Measurements from ENCODE around the gene DICER1.
"Not testable (repeated sequence)": the region's sequence is repeated elsewhere in the genome, so short reads cannot be mapped to it uniquely, and the experiment has no call there.

Gene DICER1

GRCh38 chr14:95183532-95184412 lies 26.4 kb upstream of the DICER1 start:
- no peak for DNase-seq

- no peak for DNase-seq
Measured at GRCh38 chr14:95183082-95183481, 25.8 kb upstream of the DICER1 start.

DNA sequence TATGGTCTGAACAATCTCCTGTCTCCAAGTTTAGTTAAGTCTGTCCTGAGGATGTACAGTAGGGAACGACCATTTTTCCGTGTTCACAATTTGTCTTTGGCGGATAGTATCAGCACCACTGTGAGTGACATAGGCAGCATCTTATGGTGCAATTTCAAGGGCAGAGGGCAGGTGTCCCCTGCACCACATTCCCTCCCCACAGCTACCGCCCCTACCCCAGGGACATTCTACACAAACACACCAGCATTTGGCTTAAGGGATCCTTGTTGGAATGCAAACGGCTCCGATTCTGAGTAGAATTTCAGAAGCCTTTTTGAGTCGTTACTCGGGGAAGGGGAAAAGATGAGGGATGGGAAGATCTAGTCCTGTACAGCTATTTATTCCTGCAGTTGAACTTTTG lies 25.1 kb upstream of the DICER1 start:
- DNase-seq = no peak

GRCh38 chr14:95180966-95181741 lies 23.8 kb upstream of the DICER1 start:
- no peak for DNase-seq

GRCh38 chr14:95175670-95176069 lies 18.3 kb upstream of the DICER1 start:
- DNase-seq = not testable (repeated sequence)

GRCh38 chr14:95174184-95174792 lies 17.0 kb upstream of the DICER1 start:
- DNase-seq = peak; percentile 45

- DNase-seq = peak; percentile 43
Measured at GRCh38 chr14:95173518-95173917, 16.2 kb upstream of the DICER1 start.

- DNase-seq = no peak
Measured at GRCh38 chr14:95167177-95167576, 9.8 kb upstream of the DICER1 start.

- no peak for DNase-seq
Measured at GRCh38 chr14:95165517-95165916, 8.2 kb upstream of the DICER1 start.

GRCh38 chr14:95164506-95164905 lies 7.2 kb upstream of the DICER1 start:
- no peak for DNase-seq

GRCh38 chr14:95163666-95164065 lies 6.3 kb upstream of the DICER1 start:
- peak; percentile 84 for DNase-seq

DNA sequence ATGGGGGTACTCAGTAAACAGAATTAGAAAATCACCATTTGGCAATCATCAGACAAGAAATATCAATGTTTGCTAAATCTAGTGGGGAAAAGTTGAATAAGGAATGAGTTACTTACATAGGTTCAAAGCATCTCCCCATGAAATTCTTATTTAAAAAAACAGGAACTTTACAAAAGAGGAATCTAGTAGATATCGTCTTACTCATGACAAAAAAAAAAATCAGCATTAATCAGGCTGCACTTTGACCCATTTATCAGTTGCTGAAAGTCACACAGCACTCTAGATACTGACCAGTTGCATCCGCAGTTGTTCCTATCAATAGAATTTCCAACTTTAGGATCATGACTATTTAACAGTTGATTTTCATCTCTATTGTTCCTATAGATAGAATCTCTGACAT lies 5.8 kb upstream of the DICER1 start:
- peak; percentile 15 for DNase-seq

DNA sequence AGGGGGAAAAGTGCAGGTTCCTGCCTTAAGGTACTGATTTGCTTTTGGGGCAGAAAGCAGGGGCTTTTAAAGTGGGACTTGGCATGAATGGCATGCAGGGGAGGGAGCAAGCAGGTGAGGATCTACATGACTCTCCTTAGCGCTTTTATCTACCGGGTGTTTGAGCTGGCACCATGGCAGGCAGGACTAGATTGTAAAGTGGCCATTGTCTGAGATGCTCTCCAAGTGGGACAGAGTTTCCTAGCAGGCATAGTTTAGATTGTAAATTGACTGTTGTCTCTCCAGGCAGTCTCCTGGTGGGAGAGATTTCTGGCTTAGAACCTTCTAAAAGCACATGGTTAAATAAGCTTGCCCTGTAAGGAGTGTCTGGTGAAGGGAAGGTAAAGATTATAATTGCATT lies 5.3 kb upstream of the DICER1 start:
- DNase-seq = no peak

- no peak for DNase-seq
Measured at GRCh38 chr14:95157048-95157326, 342 bp downstream of the DICER1 start.

DNA sequence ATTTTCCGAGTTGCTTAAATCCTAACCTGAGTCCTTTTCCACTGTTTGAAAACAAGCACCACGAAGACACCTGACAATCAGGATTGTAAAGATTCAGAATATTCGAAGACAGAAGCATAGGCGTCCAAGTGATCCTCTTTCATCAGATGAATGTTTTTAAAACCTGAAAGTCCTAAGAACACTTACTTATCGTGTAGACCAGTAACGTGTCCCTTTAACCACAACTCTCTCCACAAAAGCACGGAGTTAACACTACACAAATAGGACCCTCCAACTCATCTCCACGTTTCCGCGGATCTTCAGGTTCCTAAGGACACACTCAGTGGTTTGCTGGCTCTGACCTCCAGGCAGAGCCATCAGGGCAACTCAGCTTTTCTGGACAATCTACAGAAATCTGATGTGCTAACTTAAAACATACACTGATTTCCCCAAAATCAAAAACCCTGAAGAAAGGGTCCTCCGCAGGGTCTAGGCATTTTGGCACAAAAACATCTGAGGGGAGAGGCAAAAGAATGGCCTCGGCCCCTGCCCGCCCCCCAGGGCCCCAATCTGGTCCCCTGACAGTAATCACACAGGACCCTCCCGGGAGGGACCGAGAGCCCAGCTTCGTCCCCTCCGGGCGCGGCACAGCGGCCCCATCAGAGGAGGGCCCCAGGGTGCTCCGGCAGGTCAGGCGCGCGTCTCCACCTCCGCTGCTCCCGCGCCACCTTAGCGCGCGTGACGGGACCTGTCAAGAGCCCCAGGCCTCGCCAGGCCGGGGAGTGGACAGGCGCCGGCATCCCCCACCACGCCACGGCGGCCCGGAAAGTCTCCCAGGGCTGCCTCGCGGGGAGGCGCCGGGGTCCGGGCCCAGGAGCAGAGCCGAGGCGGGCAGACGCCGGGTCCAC lies 925 bp downstream of the DICER1 start:
- DNase-seq = peak; percentile 64

DNA sequence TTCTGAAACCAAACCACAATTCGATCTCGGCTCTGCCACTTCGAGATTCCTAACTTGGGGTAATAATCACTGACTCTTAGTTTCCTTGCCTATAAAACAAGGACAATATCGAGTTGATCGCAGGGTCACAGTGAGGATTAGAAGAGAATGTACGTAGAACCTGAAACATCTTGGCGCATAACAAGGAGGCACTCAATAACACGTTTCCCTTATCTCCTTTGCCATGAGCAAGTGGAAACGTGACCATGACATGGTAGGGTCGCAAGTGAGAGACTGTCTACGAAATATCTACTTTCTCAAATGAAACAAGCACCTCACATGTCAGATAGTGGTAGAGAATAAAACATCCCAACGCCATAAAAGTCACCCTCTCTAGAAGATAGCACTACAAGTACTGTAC lies 2.3 kb downstream of the DICER1 start:
- peak; percentile 66 for DNase-seq

DNA sequence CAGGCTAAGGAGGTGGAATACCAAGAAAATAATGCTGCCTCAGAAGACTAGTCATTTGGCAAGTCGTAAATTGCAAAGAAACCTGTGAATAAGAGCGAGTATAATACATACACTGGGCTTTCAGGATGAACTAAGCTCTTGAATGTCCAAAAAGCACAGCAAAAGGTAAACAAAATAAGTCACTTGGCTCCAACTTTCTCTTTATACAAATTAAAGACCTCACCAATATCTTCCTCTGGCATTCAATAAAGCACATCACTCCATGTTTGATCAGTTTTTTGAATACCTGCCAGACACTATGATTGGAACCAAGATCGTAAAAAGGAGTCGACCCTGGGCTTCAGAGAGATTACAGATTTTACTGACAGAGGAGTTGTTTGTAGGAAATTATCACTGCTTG lies 3.5 kb downstream of the DICER1 start:
- DNase-seq = no peak

GRCh38 chr14:95151561-95151960 lies 5.8 kb downstream of the DICER1 start:
- DNase-seq = no peak

DNA sequence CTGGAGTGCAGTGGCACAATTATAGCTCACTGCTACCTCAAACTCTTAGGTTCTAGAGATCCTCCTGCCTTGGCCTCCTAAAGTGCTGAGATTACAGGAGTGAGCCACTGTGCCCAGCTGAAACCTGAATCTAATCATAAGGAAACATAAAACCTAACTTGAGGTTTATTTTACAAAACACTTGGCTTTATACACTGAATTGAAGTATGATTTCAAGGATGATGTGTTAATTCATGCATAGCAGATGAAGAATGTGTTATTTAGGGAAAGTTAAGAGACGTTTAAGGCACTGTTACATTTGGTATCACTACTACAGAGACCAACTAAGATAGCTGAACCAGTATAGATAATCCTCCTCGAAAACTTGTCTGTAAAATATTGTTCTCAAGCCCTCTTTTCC lies 6.4 kb downstream of the DICER1 start:
- no peak for DNase-seq

DNA sequence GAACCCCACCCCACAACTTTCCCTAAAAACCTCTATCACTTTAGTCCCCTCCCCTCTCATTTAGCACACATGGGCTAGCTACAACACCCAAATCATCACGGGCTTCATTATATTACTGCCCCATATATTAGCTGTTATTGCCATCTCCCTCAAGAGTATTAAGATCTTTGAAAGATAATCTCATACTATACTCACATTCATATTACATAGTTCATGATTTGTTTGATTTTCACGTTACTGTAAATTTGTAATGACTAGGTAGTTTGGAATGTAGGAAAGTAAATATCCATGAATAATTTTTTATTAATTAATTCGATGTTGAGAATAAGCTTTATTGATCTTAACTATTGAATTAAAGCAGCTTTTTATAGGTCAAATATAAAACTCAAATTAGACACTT lies 7.9 kb downstream of the DICER1 start:
- DNase-seq = no peak

GRCh38 chr14:95147597-95147996 lies 9.7 kb downstream of the DICER1 start:
- DNase-seq = no peak

GRCh38 chr14:95146079-95146771 lies 11.1 kb downstream of the DICER1 start:
- DNase-seq = no peak
